HepG2 (cell line): Measurements from ENCODE around the gene SNX22. TPM values are rescaled to one million over a fixed set of nuclear protein-coding genes. Genes with fewer than 3 reads are reported as not detected.

ENCODE experiments used
- ATAC-seq: fragments of 200-7000 bp; cut with Tn5 transposase; 3 replicates; pipeline ENCODE4 v1.9.1; 2020; ENCODE audit warnings: mild to moderate bottlenecking, moderate library complexity
- BruUV-seq: library from RNA; stranded (reverse); fragments of 400-500 nt; replicated peaks from 2 replicates; lab custom pipeline; 2021; lab: Mats Ljungman, UMichigan
- CTCF ChIA-PET: fragments of 300-600 bp; formaldehyde crosslinking; extraction: SDS; loops from one replicate; lab custom pipeline; 2021; ENCODE audit warnings: low total read pairs, inconsistent platforms, low intra/inter-chr PET ratio; lab: Yijun Ruan, JAX
- POLR2A ChIA-PET: fragments of 350-600 bp; sonication (Branson Sonifier 250); formaldehyde crosslinking; loops from one replicate; lab custom pipeline; 2020; ENCODE audit warnings: antibody characterized with exemption, inconsistent platforms; lab: Yijun Ruan, JAX
- DNase-seq: peaks from one replicate; pipeline ENCODE4 v3.0.0-alpha.2; 2015; ENCODE audit warnings: low spot score
- FAIRE-seq: peaks from 3 replicates; lab custom pipeline; 2011; peaks lifted over from hg19 to GRCh38; lab: Jason Lieb, UNC
- H2AFZ ChIP-seq: one replicate; pipeline ENCODE4 v1.6.1; 2011; ENCODE audit warnings: low read length, inconsistent platforms
- H3K27ac ChIP-seq: fragments of 300-600 bp; 3 replicates; pipeline ENCODE4 v1.8.0; 2011; ENCODE audit warnings: mixed run types, mild to moderate bottlenecking, mixed read lengths, low read length, inconsistent platforms; ENCODE audit not compliant: insufficient read depth; ENCODE audit errors: extremely low read length
- H3K27me3 ChIP-seq, 2 experiments: fragments of 200-600 bp in 1 of 2; 2 replicates in 1 of 2; 3 replicates in 1 of 2; pipeline versions ENCODE4 v1.6.0 to v1.8.0; 2011; ENCODE audit warnings: low read length in 2 of 2, mild to moderate bottlenecking in 2 of 2, moderate library complexity in 2 of 2, inconsistent platforms in 1 of 2; ENCODE audit not compliant: insufficient read depth in 2 of 2, control insufficient read depth in 1 of 2
- H3K36me3 ChIP-seq, 2 experiments: fragments of 200-600 bp in 1 of 2; replicated peaks in 1 of 2; 2 replicates in 1 of 2; 3 replicates in 1 of 2; pipeline versions ENCODE4 v1.5.1 to v1.8.0; 2011; ENCODE audit warnings: low read length in 2 of 2, inconsistent platforms in 1 of 2; ENCODE audit not compliant: insufficient read depth in 2 of 2, control insufficient read depth in 1 of 2
- H3K4me1 ChIP-seq: 2 replicates; pipeline ENCODE4 v1.5.1; 2012; ENCODE audit warnings: low read length, inconsistent platforms; ENCODE audit not compliant: insufficient read depth
- H3K4me2 ChIP-seq: 2 replicates; pipeline ENCODE4 v1.6.0; 2011; ENCODE audit warnings: low read depth, low read length, inconsistent platforms
- H3K4me3 ChIP-seq, 3 experiments: fragments of 200-600 bp in 1 of 3; sonication (generic), shearing (Covaris generic) in 1 of 3; replicated peaks in 1 of 3; 2 replicates each; pipeline ENCODE4 v1.5.1; 2011 to 2016; ENCODE audit warnings: low read length in 3 of 3, inconsistent platforms in 2 of 3, low read depth in 2 of 3, mild to moderate bottlenecking in 2 of 3, control low read depth in 1 of 3, mixed read lengths in 1 of 3; ENCODE audit not compliant: insufficient read depth in 1 of 3
- H3K79me2 ChIP-seq: one replicate; pipeline ENCODE4 v1.6.1; 2011; ENCODE audit warnings: low read length, inconsistent platforms; ENCODE audit not compliant: insufficient read depth
- H3K9ac ChIP-seq: 2 replicates; pipeline ENCODE4 v1.6.0; 2011; ENCODE audit warnings: mild to moderate bottlenecking, low read depth, low read length, inconsistent platforms; ENCODE audit not compliant: insufficient read depth
- H3K9me3 ChIP-seq: 2 replicates; pipeline ENCODE4 v1.5.1; 2012; ENCODE audit warnings: mild to moderate bottlenecking, low read length
- H4K20me1 ChIP-seq: 2 replicates; pipeline ENCODE4 v1.6.0; 2011; ENCODE audit warnings: inconsistent platforms, mild to moderate bottlenecking, low read length, moderate library complexity; ENCODE audit not compliant: insufficient read depth
- ARNT2 ChIP-seq: sonication (generic); formaldehyde crosslinking; IDR thresholded peaks from 2 replicates; pipeline ENCODE4 v1.8.0; 2022; ENCODE audit warnings: mild to moderate bottlenecking, low read depth, missing genetic modification reagents, moderate library complexity
- BATF2 ChIP-seq: sonication (generic); formaldehyde crosslinking; IDR thresholded peaks from 2 replicates; pipeline ENCODE4 v1.8.0; 2022; ENCODE audit warnings: mild to moderate bottlenecking, missing genetic modification reagents, moderate library complexity
- EHMT2 ChIP-seq: fragments of 200-600 bp; sonication (generic); IDR thresholded peaks from 2 replicates; pipeline ENCODE4 v1.7.0; 2017; ENCODE audit warnings: antibody characterized with exemption, low read depth, low read length, borderline replicate concordance
- GTF2F1 ChIP-seq: fragments of 150-350 bp; IDR thresholded peaks from 2 replicates; pipeline ENCODE4 v1.6.1; 2014; ENCODE audit warnings: low read length
- HNRNPH1 ChIP-seq: fragments of 200-400 bp; formaldehyde crosslinking; optimal IDR thresholded peaks from 2 replicates; pipeline ENCODE3; 2017; ENCODE audit warnings: mild to moderate bottlenecking, low read depth, low read length
- LBX2 ChIP-seq: sonication (generic); formaldehyde crosslinking; IDR thresholded peaks from 2 replicates; pipeline ENCODE4 v1.5.0; 2020; ENCODE audit warnings: missing genetic modification reagents, mild to moderate bottlenecking, borderline replicate concordance
- PAWR ChIP-seq: sonication (generic); formaldehyde crosslinking; IDR thresholded peaks from 2 replicates; pipeline ENCODE4 v1.4.0; 2020; ENCODE audit warnings: missing genetic modification reagents, mild to moderate bottlenecking, borderline replicate concordance
- PLSCR1 ChIP-seq: sonication (generic); formaldehyde crosslinking; IDR thresholded peaks from 2 replicates; pipeline ENCODE4 v1.5.0; 2020; ENCODE audit warnings: missing genetic modification reagents, mild to moderate bottlenecking, borderline replicate concordance
- SIN3A ChIP-seq: IDR thresholded peaks from 2 replicates; pipeline ENCODE4 v1.6.1; 2011; ENCODE audit warnings: low read depth, mild to moderate bottlenecking, control low read depth, low read length, borderline replicate concordance
- ZFP90 ChIP-seq: sonication (generic); formaldehyde crosslinking; IDR thresholded peaks from 2 replicates; pipeline ENCODE4 v1.8.0; 2022; ENCODE audit warnings: missing genetic modification reagents, mild to moderate bottlenecking, inconsistent platforms, borderline replicate concordance
- ZNF335 ChIP-seq: sonication (generic); formaldehyde crosslinking; IDR thresholded peaks from 2 replicates; pipeline ENCODE4 v1.4.0; 2020; ENCODE audit warnings: missing genetic modification reagents
- ZNF510 ChIP-seq: sonication (generic); formaldehyde crosslinking; IDR thresholded peaks from 2 replicates; pipeline ENCODE4 v1.4.0; 2020; ENCODE audit warnings: low read depth, mild to moderate bottlenecking, missing genetic modification reagents
- WGBS: methylation state at CpG from one replicate; pipeline ENCODE4 v1.1.6; 2017; ENCODE audit warnings: low lambda C conversion rate; 5-methylcytosine and 5-hydroxymethylcytosine counted together
- in situ Hi-C: cut with HindIII; loops from 2 replicates; pipeline ENCODE4 v1.10.0; 2017; ENCODE audit warnings: low pct_unique_long_range_greater_than_20kb; ENCODE audit not compliant: extremely low pct_ligation_motif_present
- intact Hi-C: fragments of 100-400 bp; cut with micrococcal nuclease; formaldehyde crosslinking; loops from one replicate; pipeline ENCODE4 v1.10.0; 2022; ENCODE audit not compliant: unreplicated experiment
- polyA plus RNA-seq, 8 experiments: library from polyadenylated mRNA; depleted of rRNA in 3 of 8; stranded (reverse) in 7 of 8; unstranded in 1 of 8; fragments of >200 nt; fragmentation: Illumina TruSeq in 4 of 8; extraction: Trizol in 4 of 8; gene quantifications; 2 replicates each; pipeline versions ENCODE4 v1.2.1 to v1.2.3, GENCODE V29; 2011 to 2016; ENCODE audit warnings: low read depth in 4 of 8, missing spikeins in 1 of 8, mixed read lengths in 1 of 8; ENCODE audit not compliant: insufficient read depth in 1 of 8
- total RNA-seq, 5 experiments: library from RNA; depleted of rRNA; stranded (reverse); fragments of >200 nt; fragmentation: Illumina TruSeq; extraction: Trizol; gene quantifications; 2 replicates each; pipeline ENCODE4 v1.2.3, GENCODE V29; 2016; ENCODE audit warnings: low read depth in 1 of 5
- TF ChIP-seq, protein P1 (sequence below): sonication (generic); formaldehyde crosslinking; IDR thresholded peaks from 2 replicates; pipeline ENCODE4 v1.4.0; 2020; ENCODE audit warnings: mild to moderate bottlenecking, missing genetic modification reagents, borderline replicate concordance
- TF ChIP-seq, protein P2 (sequence below): sonication (generic); formaldehyde crosslinking; IDR thresholded peaks from 2 replicates; pipeline ENCODE4 v1.4.0; 2020; ENCODE audit warnings: missing genetic modification reagents

The SNX22 gene
- total and polyA plus RNA-seq, 2 of the 13 experiments (the other 11 are each of a cell fraction or from before 2014, with no cell fraction given): 2.3 to 5.5 TPM

- intact Hi-C loops (no loop called here), in situ Hi-C loops (no loop called here)
- Histone ChIP-seq H3K36me3 (peaks cover 28 to 84% of the 10 kb centered on the region in 2 experiments), H3K4me3 (no peak overlapping the region), H3K27me3 (no peaks in the 10 kb centered on the region), H3K79me2 (peaks cover 3% of the 10 kb centered on the region), H4K20me1 (no peaks in the 10 kb centered on the region), H3K4me1 (no peaks in the 10 kb centered on the region), H3K9ac (no peak overlapping the region), H3K4me2 (no peak overlapping the region), H2AFZ (no peak overlapping the region), H3K9me3 (no peaks in the 10 kb centered on the region), H3K27ac (no peak overlapping the region)
- BruUV-seq: no TSS peak
- ATAC-seq (no peak), DNase-seq (no peak), FAIRE-seq (no peak)
- ChIA-PET POLR2A (no interaction called here), CTCF (no interaction called here)
- WGBS: 72% methylated on average over 3 of the region's 3 CpGs
- no peak for TF ChIP-seq PAWR (CRISPR knock-in tag)
- no peak for TF ChIP-seq HNRNPH1
- TF ChIP-seq PLSCR1 (CRISPR knock-in tag): no peak
- no peak for TF ChIP-seq SIN3A
- TF ChIP-seq BATF2: no peak
- TF ChIP-seq LBX2: no peak
- TF ChIP-seq, protein P1, sequence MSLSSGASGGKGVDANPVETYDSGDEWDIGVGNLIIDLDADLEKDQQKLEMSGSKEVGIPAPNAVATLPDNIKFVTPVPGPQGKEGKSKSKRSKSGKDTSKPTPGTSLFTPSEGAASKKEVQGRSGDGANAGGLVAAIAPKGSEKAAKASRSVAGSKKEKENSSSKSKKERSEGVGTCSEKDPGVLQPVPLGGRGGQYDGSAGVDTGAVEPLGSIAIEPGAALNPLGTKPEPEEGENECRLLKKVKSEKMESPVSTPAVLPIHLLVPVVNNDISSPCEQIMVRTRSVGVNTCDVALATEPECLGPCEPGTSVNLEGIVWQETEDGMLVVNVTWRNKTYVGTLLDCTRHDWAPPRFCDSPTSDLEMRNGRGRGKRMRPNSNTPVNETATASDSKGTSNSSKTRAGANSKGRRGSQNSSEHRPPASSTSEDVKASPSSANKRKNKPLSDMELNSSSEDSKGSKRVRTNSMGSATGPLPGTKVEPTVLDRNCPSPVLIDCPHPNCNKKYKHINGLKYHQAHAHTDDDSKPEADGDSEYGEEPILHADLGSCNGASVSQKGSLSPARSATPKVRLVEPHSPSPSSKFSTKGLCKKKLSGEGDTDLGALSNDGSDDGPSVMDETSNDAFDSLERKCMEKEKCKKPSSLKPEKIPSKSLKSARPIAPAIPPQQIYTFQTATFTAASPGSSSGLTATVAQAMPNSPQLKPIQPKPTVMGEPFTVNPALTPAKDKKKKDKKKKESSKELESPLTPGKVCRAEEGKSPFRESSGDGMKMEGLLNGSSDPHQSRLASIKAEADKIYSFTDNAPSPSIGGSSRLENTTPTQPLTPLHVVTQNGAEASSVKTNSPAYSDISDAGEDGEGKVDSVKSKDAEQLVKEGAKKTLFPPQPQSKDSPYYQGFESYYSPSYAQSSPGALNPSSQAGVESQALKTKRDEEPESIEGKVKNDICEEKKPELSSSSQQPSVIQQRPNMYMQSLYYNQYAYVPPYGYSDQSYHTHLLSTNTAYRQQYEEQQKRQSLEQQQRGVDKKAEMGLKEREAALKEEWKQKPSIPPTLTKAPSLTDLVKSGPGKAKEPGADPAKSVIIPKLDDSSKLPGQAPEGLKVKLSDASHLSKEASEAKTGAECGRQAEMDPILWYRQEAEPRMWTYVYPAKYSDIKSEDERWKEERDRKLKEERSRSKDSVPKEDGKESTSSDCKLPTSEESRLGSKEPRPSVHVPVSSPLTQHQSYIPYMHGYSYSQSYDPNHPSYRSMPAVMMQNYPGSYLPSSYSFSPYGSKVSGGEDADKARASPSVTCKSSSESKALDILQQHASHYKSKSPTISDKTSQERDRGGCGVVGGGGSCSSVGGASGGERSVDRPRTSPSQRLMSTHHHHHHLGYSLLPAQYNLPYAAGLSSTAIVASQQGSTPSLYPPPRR (CRISPR knock-in tag): no peak
- TF ChIP-seq, protein P2, sequence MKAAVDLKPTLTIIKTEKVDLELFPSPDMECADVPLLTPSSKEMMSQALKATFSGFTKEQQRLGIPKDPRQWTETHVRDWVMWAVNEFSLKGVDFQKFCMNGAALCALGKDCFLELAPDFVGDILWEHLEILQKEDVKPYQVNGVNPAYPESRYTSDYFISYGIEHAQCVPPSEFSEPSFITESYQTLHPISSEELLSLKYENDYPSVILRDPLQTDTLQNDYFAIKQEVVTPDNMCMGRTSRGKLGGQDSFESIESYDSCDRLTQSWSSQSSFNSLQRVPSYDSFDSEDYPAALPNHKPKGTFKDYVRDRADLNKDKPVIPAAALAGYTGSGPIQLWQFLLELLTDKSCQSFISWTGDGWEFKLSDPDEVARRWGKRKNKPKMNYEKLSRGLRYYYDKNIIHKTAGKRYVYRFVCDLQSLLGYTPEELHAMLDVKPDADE (CRISPR knock-in tag): no peak
- no peak for TF ChIP-seq ZFP90 (CRISPR knock-in tag)
- no peak for TF ChIP-seq GTF2F1
- no peak for TF ChIP-seq EHMT2
- no peak for TF ChIP-seq ZNF335 (CRISPR knock-in tag)
- TF ChIP-seq ARNT2 (CRISPR knock-in tag): no peak
- TF ChIP-seq ZNF510 (CRISPR knock-in tag): no peak
Observed at GRCh38 chr15:64125978-64126377, 25.6 kb upstream of the SNX22 start.
